ENCODE data around the gene TBX15. TPM values are rescaled to one million over a fixed set of nuclear protein-coding genes. Genes with fewer than 3 reads are reported as not detected.

The TBX15 gene
- total and polyA plus RNA-seq, 2 experiments from 2014 or later: 0.21 TPM; not detected in 1

- Histone ChIP-seq H4K20me1 (replicated peaks; ENCODE audit: insufficient read depth) (no peaks in the 10 kb centered on the region), H3K4me3 (no peak overlapping the region), H2AFZ (peak overlapping the region; percentile 90), H3K9me2 (ENCODE audit: insufficient read depth) (peaks cover 33% of the 10 kb centered on the region), H3K27ac (ENCODE audit: low read depth) (no peak overlapping the region), H3K79me2 (replicated peaks; ENCODE audit: insufficient read depth) (no peaks in the 10 kb centered on the region), H3K4me1 (ENCODE audit: insufficient read depth) (peaks cover 21% of the 10 kb centered on the region), H3F3A (replicated peaks; ENCODE audit: low read depth) (no peaks in the 10 kb centered on the region), H3K4me2 (peak overlapping the region; percentile 61; the same call in 1 of the 2 replicates), H3K36me3 (ENCODE audit: insufficient read depth) (no peaks in the 10 kb centered on the region), H3K27me3 (ENCODE audit: insufficient read depth) (0 out of 2 replicates have a peak, but pooled peaks cover 4% of the 10 kb centered on the region)
- Mint-ChIP-seq H3K36me3 (ENCODE audit: low read depth) (no peaks in the 10 kb centered on the region), H3K4me1 (peaks cover 33% of the 10 kb centered on the region), H3K27ac (no peak overlapping the region), H3K9me3 (peaks cover 3% of the 10 kb centered on the region; the same call in 2 of the 3 replicates), H3K4me3 (no peak overlapping the region), H3K27me3 (ENCODE audit: insufficient read depth, low read depth, poor library complexity) (peaks cover 5% of the 10 kb centered on the region)
- DNase-seq (ENCODE audit: low spot score): no peak
- no peak for ATAC-seq
- TF ChIP-seq ZNF114 (CRISPR knock-in tag; IDR thresholded peaks at IDR 0.05) (no peak), STAT1 (IDR thresholded peaks at IDR 0.05; ENCODE audit: unreplicated experiment) (no peak), NANOG (IDR thresholded peaks at IDR 0.05; ENCODE audit: borderline replicate concordance) (no peak), EZH2 (IDR thresholded peaks at IDR 0.05; ENCODE audit: low read depth, unreplicated experiment) (no peak), JUNB (IDR thresholded peaks at IDR 0.05; ENCODE audit: unreplicated experiment) (no peak), POLR2AphosphoS5 (IDR thresholded peaks at IDR 0.05; ENCODE audit: low read depth) (no peak), ZNF331 (CRISPR knock-in tag; IDR thresholded peaks at IDR 0.05; ENCODE audit: low read depth) (no peak), CREB1 (CRISPR knock-in tag; IDR thresholded peaks at IDR 0.05; ENCODE audit: low read depth) (no peak), EZH2phosphoT487 (IDR thresholded peaks at IDR 0.05; ENCODE audit: unreplicated experiment) (no peak)
- TF ChIP-seq, protein P1, sequence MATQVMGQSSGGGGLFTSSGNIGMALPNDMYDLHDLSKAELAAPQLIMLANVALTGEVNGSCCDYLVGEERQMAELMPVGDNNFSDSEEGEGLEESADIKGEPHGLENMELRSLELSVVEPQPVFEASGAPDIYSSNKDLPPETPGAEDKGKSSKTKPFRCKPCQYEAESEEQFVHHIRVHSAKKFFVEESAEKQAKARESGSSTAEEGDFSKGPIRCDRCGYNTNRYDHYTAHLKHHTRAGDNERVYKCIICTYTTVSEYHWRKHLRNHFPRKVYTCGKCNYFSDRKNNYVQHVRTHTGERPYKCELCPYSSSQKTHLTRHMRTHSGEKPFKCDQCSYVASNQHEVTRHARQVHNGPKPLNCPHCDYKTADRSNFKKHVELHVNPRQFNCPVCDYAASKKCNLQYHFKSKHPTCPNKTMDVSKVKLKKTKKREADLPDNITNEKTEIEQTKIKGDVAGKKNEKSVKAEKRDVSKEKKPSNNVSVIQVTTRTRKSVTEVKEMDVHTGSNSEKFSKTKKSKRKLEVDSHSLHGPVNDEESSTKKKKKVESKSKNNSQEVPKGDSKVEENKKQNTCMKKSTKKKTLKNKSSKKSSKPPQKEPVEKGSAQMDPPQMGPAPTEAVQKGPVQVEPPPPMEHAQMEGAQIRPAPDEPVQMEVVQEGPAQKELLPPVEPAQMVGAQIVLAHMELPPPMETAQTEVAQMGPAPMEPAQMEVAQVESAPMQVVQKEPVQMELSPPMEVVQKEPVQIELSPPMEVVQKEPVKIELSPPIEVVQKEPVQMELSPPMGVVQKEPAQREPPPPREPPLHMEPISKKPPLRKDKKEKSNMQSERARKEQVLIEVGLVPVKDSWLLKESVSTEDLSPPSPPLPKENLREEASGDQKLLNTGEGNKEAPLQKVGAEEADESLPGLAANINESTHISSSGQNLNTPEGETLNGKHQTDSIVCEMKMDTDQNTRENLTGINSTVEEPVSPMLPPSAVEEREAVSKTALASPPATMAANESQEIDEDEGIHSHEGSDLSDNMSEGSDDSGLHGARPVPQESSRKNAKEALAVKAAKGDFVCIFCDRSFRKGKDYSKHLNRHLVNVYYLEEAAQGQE (IDR thresholded peaks at IDR 0.05; ENCODE audit: unreplicated experiment): no peak
- TF ChIP-seq, protein P2, sequence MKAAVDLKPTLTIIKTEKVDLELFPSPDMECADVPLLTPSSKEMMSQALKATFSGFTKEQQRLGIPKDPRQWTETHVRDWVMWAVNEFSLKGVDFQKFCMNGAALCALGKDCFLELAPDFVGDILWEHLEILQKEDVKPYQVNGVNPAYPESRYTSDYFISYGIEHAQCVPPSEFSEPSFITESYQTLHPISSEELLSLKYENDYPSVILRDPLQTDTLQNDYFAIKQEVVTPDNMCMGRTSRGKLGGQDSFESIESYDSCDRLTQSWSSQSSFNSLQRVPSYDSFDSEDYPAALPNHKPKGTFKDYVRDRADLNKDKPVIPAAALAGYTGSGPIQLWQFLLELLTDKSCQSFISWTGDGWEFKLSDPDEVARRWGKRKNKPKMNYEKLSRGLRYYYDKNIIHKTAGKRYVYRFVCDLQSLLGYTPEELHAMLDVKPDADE (IDR thresholded peaks at IDR 0.05): no peak
- TF ChIP-seq, protein P3, sequence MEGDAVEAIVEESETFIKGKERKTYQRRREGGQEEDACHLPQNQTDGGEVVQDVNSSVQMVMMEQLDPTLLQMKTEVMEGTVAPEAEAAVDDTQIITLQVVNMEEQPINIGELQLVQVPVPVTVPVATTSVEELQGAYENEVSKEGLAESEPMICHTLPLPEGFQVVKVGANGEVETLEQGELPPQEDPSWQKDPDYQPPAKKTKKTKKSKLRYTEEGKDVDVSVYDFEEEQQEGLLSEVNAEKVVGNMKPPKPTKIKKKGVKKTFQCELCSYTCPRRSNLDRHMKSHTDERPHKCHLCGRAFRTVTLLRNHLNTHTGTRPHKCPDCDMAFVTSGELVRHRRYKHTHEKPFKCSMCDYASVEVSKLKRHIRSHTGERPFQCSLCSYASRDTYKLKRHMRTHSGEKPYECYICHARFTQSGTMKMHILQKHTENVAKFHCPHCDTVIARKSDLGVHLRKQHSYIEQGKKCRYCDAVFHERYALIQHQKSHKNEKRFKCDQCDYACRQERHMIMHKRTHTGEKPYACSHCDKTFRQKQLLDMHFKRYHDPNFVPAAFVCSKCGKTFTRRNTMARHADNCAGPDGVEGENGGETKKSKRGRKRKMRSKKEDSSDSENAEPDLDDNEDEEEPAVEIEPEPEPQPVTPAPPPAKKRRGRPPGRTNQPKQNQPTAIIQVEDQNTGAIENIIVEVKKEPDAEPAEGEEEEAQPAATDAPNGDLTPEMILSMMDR (conservative IDR thresholded peaks at IDR 0.05; ENCODE audit: low read depth in 2 of 2): no peak
- TF ChIP-seq, protein P4, sequence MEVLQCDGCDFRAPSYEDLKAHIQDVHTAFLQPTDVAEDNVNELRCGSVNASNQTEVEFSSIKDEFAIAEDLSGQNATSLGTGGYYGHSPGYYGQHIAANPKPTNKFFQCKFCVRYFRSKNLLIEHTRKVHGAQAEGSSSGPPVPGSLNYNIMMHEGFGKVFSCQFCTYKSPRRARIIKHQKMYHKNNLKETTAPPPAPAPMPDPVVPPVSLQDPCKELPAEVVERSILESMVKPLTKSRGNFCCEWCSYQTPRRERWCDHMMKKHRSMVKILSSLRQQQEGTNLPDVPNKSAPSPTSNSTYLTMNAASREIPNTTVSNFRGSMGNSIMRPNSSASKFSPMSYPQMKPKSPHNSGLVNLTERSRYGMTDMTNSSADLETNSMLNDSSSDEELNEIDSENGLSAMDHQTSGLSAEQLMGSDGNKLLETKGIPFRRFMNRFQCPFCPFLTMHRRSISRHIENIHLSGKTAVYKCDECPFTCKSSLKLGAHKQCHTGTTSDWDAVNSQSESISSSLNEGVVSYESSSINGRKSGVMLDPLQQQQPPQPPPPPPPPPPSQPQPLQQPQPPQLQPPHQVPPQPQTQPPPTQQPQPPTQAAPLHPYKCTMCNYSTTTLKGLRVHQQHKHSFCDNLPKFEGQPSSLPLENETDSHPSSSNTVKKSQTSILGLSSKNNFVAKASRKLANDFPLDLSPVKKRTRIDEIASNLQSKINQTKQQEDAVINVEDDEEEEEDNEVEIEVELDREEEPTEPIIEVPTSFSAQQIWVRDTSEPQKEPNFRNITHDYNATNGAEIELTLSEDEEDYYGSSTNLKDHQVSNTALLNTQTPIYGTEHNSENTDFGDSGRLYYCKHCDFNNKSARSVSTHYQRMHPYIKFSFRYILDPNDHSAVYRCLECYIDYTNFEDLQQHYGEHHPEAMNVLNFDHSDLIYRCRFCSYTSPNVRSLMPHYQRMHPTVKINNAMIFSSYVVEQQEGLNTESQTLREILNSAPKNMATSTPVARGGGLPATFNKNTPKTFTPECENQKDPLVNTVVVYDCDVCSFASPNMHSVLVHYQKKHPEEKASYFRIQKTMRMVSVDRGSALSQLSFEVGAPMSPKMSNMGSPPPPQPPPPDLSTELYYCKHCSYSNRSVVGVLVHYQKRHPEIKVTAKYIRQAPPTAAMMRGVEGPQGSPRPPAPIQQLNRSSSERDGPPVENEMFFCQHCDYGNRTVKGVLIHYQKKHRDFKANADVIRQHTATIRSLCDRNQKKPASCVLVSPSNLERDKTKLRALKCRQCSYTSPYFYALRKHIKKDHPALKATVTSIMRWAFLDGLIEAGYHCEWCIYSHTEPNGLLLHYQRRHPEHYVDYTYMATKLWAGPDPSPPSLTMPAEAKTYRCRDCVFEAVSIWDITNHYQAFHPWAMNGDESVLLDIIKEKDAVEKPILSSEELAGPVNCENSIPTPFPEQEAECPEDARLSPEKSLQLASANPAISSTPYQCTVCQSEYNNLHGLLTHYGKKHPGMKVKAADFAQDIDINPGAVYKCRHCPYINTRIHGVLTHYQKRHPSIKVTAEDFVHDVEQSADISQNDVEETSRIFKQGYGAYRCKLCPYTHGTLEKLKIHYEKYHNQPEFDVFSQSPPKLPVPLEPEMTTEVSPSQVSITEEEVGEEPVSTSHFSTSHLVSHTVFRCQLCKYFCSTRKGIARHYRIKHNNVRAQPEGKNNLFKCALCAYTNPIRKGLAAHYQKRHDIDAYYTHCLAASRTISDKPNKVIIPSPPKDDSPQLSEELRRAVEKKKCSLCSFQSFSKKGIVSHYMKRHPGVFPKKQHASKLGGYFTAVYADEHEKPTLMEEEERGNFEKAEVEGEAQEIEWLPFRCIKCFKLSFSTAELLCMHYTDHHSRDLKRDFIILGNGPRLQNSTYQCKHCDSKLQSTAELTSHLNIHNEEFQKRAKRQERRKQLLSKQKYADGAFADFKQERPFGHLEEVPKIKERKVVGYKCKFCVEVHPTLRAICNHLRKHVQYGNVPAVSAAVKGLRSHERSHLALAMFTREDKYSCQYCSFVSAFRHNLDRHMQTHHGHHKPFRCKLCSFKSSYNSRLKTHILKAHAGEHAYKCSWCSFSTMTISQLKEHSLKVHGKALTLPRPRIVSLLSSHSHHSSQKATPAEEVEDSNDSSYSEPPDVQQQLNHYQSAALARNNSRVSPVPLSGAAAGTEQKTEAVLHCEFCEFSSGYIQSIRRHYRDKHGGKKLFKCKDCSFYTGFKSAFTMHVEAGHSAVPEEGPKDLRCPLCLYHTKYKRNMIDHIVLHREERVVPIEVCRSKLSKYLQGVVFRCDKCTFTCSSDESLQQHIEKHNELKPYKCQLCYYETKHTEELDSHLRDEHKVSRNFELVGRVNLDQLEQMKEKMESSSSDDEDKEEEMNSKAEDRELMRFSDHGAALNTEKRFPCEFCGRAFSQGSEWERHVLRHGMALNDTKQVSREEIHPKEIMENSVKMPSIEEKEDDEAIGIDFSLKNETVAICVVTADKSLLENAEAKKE (CRISPR knock-in tag; IDR thresholded peaks at IDR 0.05): no peak
Measured at GRCh38 chr1:118958937-118959631, 29.1 kb downstream of the TBX15 start.

All from GM23338 (cell line).